A673 (cell line): ENCODE data around the gene TUBA1C. TPM values are rescaled to one million over a fixed set of nuclear protein-coding genes. Genes with fewer than 3 reads are reported as not detected.

Experiments
- Bru-seq: library from RNA; stranded (reverse); fragments of 400-500 nt; gene quantifications from one replicate; lab custom pipeline; 2021; lab: Mats Ljungman, UMichigan
- BruChase-seq, 2 experiments: library from RNA; stranded (reverse); fragments of 400-500 nt; gene quantifications; one replicate each; lab custom pipeline; 2021; lab: Mats Ljungman, UMichigan
- BruUV-seq: library from RNA; stranded (reverse); fragments of 400-500 nt; replicated peaks from 2 replicates; lab custom pipeline; 2021; lab: Mats Ljungman, UMichigan
- CTCF ChIA-PET: fragments of 300-600 bp; sonication (Branson Sonifier 250); formaldehyde crosslinking; loops from one replicate; lab custom pipeline; 2022; ENCODE audit warnings: antibody characterized with exemption; lab: Charles Lee
- POLR2A ChIA-PET: fragments of 300-600 bp; sonication (Branson Sonifier 250); formaldehyde crosslinking; loops from one replicate; lab custom pipeline; 2022; ENCODE audit warnings: antibody characterized with exemption; ENCODE audit not compliant: low non-redundant PET; lab: Charles Lee
- DNase-seq: peaks from one replicate; pipeline ENCODE4 v3.0.0-alpha.2; 2015; ENCODE audit warnings: low spot score
- H3K27ac ChIP-seq: fragments of 200-600 bp; sonication (generic); 2 replicates; pipeline ENCODE4 v1.5.1; 2016; ENCODE audit warnings: mixed run types, low read depth, mild to moderate bottlenecking, mixed read lengths, antibody characterized with exemption, low read length; ENCODE audit not compliant: poor library complexity, severe bottlenecking
- H3K27me3 ChIP-seq: fragments of 200-600 bp; sonication (generic); replicated peaks from 2 replicates; pipeline ENCODE4 v1.6.1; 2017; ENCODE audit warnings: mixed run types, low read depth, mild to moderate bottlenecking, mixed read lengths, antibody characterized with exemption, low read length; ENCODE audit not compliant: insufficient read depth, poor library complexity
- H3K36me3 ChIP-seq: fragments of 200-600 bp; sonication (generic); 2 replicates; pipeline ENCODE4 v1.6.1; 2016; ENCODE audit warnings: mixed run types, mild to moderate bottlenecking, mixed read lengths, antibody characterized with exemption, low read length; ENCODE audit not compliant: insufficient read depth, poor library complexity, severe bottlenecking
- H3K4me1 ChIP-seq: fragments of 200-600 bp; sonication (generic); 2 replicates; pipeline ENCODE4 v1.6.1; 2017; ENCODE audit warnings: mixed run types, mild to moderate bottlenecking, mixed read lengths, antibody characterized with exemption, low read length; ENCODE audit not compliant: insufficient read depth, poor library complexity, severe bottlenecking
- H3K4me3 ChIP-seq: fragments of 200-600 bp; sonication (generic); 2 replicates; pipeline ENCODE4 v1.5.1; 2016; ENCODE audit warnings: low read depth, mixed run types, mild to moderate bottlenecking, mixed read lengths, low read length; ENCODE audit not compliant: poor library complexity, severe bottlenecking
- H3K9me3 ChIP-seq: fragments of 200-600 bp; sonication (generic); 2 replicates; pipeline ENCODE4 v1.6.1; 2016; ENCODE audit warnings: mixed run types, low read depth, mild to moderate bottlenecking, mixed read lengths, antibody characterized with exemption, low read length; ENCODE audit not compliant: poor library complexity, severe bottlenecking
- EZH2 ChIP-seq: fragments of 200-600 bp; sonication (generic); IDR thresholded peaks from 2 replicates; pipeline ENCODE4 v1.6.1; 2017; ENCODE audit warnings: borderline replicate concordance, low read depth, mild to moderate bottlenecking, mixed read lengths, antibody characterized with exemption, low read length; ENCODE audit not compliant: poor library complexity, severe bottlenecking
- intact Hi-C: fragments of 100-400 bp; cut with micrococcal nuclease; formaldehyde crosslinking; loops from one replicate; pipeline ENCODE4 v1.10.0; 2022; ENCODE audit not compliant: unreplicated experiment
- long read RNA-seq: library from polyadenylated mRNA; stranded (forward); transcript quantifications from one replicate; pipeline ENCODE4 v2.0.0, GENCODE V29; 2022
- total RNA-seq: library from RNA; stranded (reverse); gene quantifications from 2 replicates; pipeline ENCODE4 v1.2.3, GENCODE V29; 2021
- TF ChIP-seq, protein P1 (sequence below): fragments of 300-800, 200-600 bp; sonication (generic); conservative IDR thresholded peaks from 2 replicates; pipeline ENCODE4 v1.5.1; 2017; ENCODE audit warnings: low read depth, mild to moderate bottlenecking, antibody characterized with exemption, low read length, moderate library complexity, mixed read lengths

Gene TUBA1C
- 510 and 622 TPM in 2 replicates for total RNA-seq
- Bru-seq, nascent RNA = percentile 74 among the genes with signal in this experiment
- percentile 72 among the genes with signal in this experiment for BruChase-seq, experiment 1, labeled RNA remaining after a 2-hour chase
- percentile 91 among the genes with signal in this experiment for BruChase-seq, experiment 2, labeled RNA remaining after a 6-hour chase
- long read RNA-seq, transcript TUBA1C-201 (4 exons, 3,001 nt) = major isoform, 82 of 138 reads
- long read RNA-seq, partial matches to known transcripts = 34 of 138 reads
- long read RNA-seq, other reads (novel, unspliced or antisense) = 21 of 138 reads

DNA sequence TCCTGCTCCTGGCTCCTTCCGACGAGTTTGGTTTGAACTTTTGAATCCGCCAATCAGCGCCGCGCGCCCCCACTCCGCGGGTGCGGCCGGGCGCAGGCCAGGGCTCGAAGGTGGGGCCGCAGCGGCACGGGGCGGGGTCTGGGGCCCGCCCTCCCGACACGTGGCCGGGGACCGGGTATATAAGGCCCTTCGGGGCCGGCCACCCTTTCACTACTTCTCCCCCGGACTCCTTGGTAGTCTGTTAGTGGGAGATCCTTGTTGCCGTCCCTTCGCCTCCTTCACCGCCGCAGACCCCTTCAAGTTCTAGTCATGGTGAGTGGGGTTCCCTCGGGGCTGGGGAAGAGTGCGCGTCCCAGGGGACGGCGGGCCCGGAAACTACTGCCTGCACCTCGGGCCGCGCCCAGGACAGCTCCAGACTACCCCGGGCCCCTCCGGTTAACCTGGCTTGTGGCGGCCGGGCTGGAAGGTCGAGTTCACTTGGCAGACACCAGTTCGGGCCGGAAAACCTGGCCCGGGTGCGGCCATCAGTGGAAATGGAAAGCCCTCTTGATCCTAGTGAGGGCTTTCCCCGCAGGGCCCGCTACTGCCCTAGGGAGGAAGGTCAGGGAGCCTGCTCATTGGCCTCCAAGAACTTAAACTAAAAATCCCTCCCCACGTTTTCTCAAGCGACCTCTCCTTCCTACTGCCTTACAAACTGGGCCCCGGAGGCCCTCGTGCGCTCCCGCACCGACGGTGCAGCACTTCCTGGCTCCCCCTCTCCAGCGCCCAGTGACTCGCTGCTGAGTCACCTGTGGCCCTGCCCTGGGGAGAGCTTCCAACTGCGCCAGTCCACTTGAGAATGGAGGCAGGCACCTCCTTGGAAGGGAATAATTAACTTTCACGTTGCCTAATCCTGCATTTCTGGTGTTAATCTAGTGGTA is at the start of gene TUBA1C:
Gene TUBA1C (plus strand): TSS at position 210 of the 920 bp plus-strand sequence. CDS start 100 bp downstream, at position 310.
- peaks cover 33% of the 10 kb centered on the region for H3K36me3 ChIP-seq
- TSS peak; percentile 46 for BruUV-seq

DNA sequence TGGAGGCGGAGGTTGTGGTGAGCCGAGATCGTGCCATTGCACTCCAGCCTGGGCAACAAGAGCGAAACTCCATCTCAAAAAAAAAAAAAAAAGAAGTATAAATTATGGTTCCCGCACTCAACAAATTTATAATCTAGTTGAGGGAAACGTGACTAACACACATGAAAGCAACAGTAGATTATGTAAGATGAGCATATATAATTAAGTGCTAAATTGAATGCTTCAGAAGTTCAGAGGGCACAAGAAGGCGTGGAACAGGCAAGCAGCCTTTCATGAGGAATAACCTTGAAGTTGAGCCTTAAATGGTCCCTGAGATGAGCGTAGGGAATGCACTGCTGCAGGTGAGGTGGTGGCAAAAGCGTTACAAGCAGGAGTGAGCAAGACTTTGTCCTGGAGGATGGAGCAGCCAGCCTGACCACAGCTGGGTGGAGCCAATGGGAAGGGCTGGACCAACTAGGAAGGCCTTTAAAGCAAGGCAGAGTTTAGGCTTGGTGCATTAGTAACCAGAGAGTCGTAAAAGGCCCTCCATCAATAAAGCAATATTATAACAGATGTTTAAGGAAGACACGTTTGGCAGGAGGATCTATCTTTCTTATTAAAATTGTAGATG is 45.4 kb upstream of the TUBA1C start:
- no peak overlapping the region for H3K27ac ChIP-seq
- no TSS peak for BruUV-seq
- H3K4me1 ChIP-seq = peaks cover 15% of the 10 kb centered on the region
- CTCF ChIA-PET = no interaction called here
- no peaks in the 10 kb centered on the region for H3K27me3 ChIP-seq
- H3K9me3 ChIP-seq = no peaks in the 10 kb centered on the region
- H3K36me3 ChIP-seq = no peaks in the 10 kb centered on the region
- no peak for DNase-seq
- POLR2A ChIA-PET = interaction anchor here (0.7 kb wide), 1 partner anchor 127 kb away, joined by 20 read pairs; no protein-coding TSS in a partner anchor
- intact Hi-C loops = no loop called here
- TF ChIP-seq, protein P1, sequence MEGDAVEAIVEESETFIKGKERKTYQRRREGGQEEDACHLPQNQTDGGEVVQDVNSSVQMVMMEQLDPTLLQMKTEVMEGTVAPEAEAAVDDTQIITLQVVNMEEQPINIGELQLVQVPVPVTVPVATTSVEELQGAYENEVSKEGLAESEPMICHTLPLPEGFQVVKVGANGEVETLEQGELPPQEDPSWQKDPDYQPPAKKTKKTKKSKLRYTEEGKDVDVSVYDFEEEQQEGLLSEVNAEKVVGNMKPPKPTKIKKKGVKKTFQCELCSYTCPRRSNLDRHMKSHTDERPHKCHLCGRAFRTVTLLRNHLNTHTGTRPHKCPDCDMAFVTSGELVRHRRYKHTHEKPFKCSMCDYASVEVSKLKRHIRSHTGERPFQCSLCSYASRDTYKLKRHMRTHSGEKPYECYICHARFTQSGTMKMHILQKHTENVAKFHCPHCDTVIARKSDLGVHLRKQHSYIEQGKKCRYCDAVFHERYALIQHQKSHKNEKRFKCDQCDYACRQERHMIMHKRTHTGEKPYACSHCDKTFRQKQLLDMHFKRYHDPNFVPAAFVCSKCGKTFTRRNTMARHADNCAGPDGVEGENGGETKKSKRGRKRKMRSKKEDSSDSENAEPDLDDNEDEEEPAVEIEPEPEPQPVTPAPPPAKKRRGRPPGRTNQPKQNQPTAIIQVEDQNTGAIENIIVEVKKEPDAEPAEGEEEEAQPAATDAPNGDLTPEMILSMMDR = no peak
- no peak for TF ChIP-seq EZH2
- no peak overlapping the region for H3K4me3 ChIP-seq

More for the DNA sequence above, at the start of gene TUBA1C:
- peak; percentile 96 for DNase-seq
- H3K27ac ChIP-seq = peak within 1 kb of the TSS; percentile 95
- TF ChIP-seq EZH2 = no peak
- TF ChIP-seq, protein P1 = no peak
- ChIA-PET CTCF (no interaction called here), POLR2A (interaction anchor here (0.5 kb wide), 1 partner anchor 153 kb away, joined by 4 read pairs; no protein-coding TSS in a partner anchor)
- H3K4me1 ChIP-seq = peaks cover 26% of the 10 kb centered on the region
- H3K9me3 ChIP-seq = no peaks in the 10 kb centered on the region
- no peaks in the 10 kb centered on the region for H3K27me3 ChIP-seq
- intact Hi-C loops = no loop called here
- H3K4me3 ChIP-seq = peak within 1 kb of the TSS; percentile 81

DNA sequence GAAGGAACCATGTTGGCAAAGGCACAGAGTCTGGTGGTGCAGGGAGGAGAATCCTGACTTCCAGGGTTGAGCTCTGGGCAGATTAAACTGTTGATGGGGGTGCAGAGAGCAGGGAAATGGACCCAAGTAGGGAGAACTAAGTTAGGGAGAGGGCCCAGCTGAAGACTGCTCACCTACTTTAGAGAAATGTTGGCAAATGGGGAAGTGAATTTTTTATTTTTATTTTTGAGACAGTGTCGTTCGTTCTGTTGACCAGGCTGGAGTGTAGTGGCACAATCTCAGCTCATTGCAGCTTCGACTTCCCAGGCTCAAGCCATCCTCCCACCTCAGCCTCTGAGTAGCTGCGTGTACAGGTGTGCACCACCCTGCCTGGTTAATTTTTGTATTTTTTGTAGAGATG is 43.9 kb upstream of the TUBA1C start:
- no peaks in the 10 kb centered on the region for H3K9me3 ChIP-seq
- BruUV-seq = no TSS peak
- H3K27ac ChIP-seq = no peak overlapping the region
- no peak for DNase-seq
- H3K4me1 ChIP-seq = peaks cover 5% of the 10 kb centered on the region
- TF ChIP-seq, protein P1 = no peak
- TF ChIP-seq EZH2 = no peak
- ChIA-PET CTCF (no interaction called here), POLR2A (no interaction called here)
- H3K36me3 ChIP-seq = no peaks in the 10 kb centered on the region
- H3K4me3 ChIP-seq = no peak overlapping the region
- H3K27me3 ChIP-seq = no peaks in the 10 kb centered on the region
- intact Hi-C loops = no loop called here
